ENCODE measurements around the gene ADCY2. TPM values are rescaled to one million over a fixed set of nuclear protein-coding genes. Genes with fewer than 3 reads are reported as not detected.

The ADCY2 gene
- total and polyA plus RNA-seq, 2 of the 13 experiments (the other 11 are each of a cell fraction or from before 2014, with no cell fraction given), result not detected

GRCh38 chr5:7805379-7805778 is 409.4 kb downstream of the ADCY2 start:
- Histone ChIP-seq H3K9ac (ENCODE audit: insufficient read depth, low read depth, low read length) (no peak overlapping the region), H2AFZ (ENCODE audit: low read length) (no peak overlapping the region), H3K4me3 (replicated peaks in 1 of 3; ENCODE audit: insufficient read depth in 1 of 3, low read depth in 2 of 3, low read length in 3 of 3) (no peak overlapping the region), H3K36me3 (replicated peaks in 1 of 2; ENCODE audit: control insufficient read depth in 1 of 2, insufficient read depth in 2 of 2, low read length in 2 of 2) (no peaks in the 10 kb centered on the region), H3K4me1 (ENCODE audit: insufficient read depth, low read length) (no peaks in the 10 kb centered on the region), H3K27ac (ENCODE audit: extremely low read length, insufficient read depth, low read length) (no peak overlapping the region), H3K79me2 (ENCODE audit: insufficient read depth, low read length) (no peaks in the 10 kb centered on the region), H3K4me2 (ENCODE audit: low read depth, low read length) (no peak overlapping the region), H3K9me3 (ENCODE audit: low read length) (no peaks in the 10 kb centered on the region), H3K27me3 (ENCODE audit: control insufficient read depth in 1 of 2, insufficient read depth in 2 of 2, low read length in 2 of 2) (peaks cover 0 to 8% of the 10 kb centered on the region in 2 experiments; a peak in 1 of 5 replicates), H4K20me1 (ENCODE audit: insufficient read depth, low read length) (no peaks in the 10 kb centered on the region)
- no TSS peak for BruUV-seq (replicated peaks)
- CTCF ChIA-PET (ENCODE audit: low intra/inter-chr PET ratio, low total read pairs), result no interaction called here
- TF ChIP-seq NFKB2 (CRISPR knock-in tag; IDR thresholded peaks at IDR 0.05; ENCODE audit: borderline replicate concordance) (no peak), SMC3 (IDR thresholded peaks at IDR 0.05; ENCODE audit: low read length) (peak; percentile 25; the same call in 1 of the 2 replicates), CTCF (CRISPR knock-in tag; IDR thresholded peaks at IDR 0.05) (peak; percentile 50)
- 2% methylated on average over 2 of the region's 2 CpGs for WGBS (ENCODE audit: low lambda C conversion rate)
- peak; percentile 76 for ATAC-seq
- intact Hi-C loops (cut with micrococcal nuclease; ENCODE audit: unreplicated experiment), result no loop called here
- POLR2A ChIA-PET, result no interaction called here
- in situ Hi-C loops (cut with HindIII; ENCODE audit: extremely low pct_ligation_motif_present, low pct_unique_long_range_greater_than_20kb), result no loop called here
- DNase-seq (ENCODE audit: low spot score), result peak; percentile 9
- no peak for FAIRE-seq

DNA sequence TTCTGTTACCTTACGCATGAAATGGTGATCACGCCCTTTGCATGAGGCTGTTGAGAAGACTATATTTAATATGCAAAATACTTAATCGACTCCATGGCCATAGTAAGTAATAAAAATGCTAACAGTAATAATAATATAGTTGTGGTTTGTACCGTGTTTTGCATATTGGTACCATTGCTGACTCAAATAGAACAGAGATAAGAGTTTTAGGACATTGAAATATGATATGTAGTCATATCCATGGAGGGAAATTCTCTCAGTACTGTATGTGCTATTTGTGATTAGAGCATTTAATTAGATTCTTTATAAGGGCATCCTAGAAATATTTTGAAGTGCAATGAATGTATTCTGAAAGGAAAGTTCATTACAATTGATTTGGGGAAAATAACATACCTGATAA is 413.1 kb downstream of the ADCY2 start:
- WGBS (ENCODE audit: low lambda C conversion rate), result 21% methylated on average over 4 of the region's 4 CpGs
- no peak overlapping the region for H3K27ac ChIP-seq (ENCODE audit: extremely low read length, insufficient read depth, low read length)
- BruUV-seq (replicated peaks), result no TSS peak
- FAIRE-seq, result no peak
- POLR2A ChIA-PET, result no interaction called here
- no peak overlapping the region for H2AFZ ChIP-seq (ENCODE audit: low read length)
- intact Hi-C loops (cut with micrococcal nuclease; ENCODE audit: unreplicated experiment) (no loop called here), in situ Hi-C loops (cut with HindIII; ENCODE audit: extremely low pct_ligation_motif_present, low pct_unique_long_range_greater_than_20kb) (no loop called here)
- H3K36me3 ChIP-seq (replicated peaks in 1 of 2; ENCODE audit: control insufficient read depth in 1 of 2, insufficient read depth in 2 of 2, low read length in 2 of 2), result no peaks in the 10 kb centered on the region
- no peak for ATAC-seq
- H3K4me1 ChIP-seq (ENCODE audit: insufficient read depth, low read length), result no peaks in the 10 kb centered on the region
- no peaks in the 10 kb centered on the region for H3K79me2 ChIP-seq (ENCODE audit: insufficient read depth, low read length)
- H3K9me3 ChIP-seq (ENCODE audit: low read length), result no peaks in the 10 kb centered on the region
- no peaks in the 10 kb centered on the region for H4K20me1 ChIP-seq (ENCODE audit: insufficient read depth, low read length)
- CTCF ChIA-PET (ENCODE audit: low intra/inter-chr PET ratio, low total read pairs), result no interaction called here
- H3K27me3 ChIP-seq (ENCODE audit: control insufficient read depth in 1 of 2, insufficient read depth in 2 of 2, low read length in 2 of 2), result peaks cover 0 to 3% of the 10 kb centered on the region in 2 experiments; a peak in 1 of 5 replicates
- no peak overlapping the region for H3K9ac ChIP-seq (ENCODE audit: insufficient read depth, low read depth, low read length)
- no peak for DNase-seq (ENCODE audit: low spot score)
- H3K4me3 ChIP-seq (replicated peaks in 1 of 3; ENCODE audit: insufficient read depth in 1 of 3, low read depth in 2 of 3, low read length in 3 of 3), result no peak overlapping the region
- no peak overlapping the region for H3K4me2 ChIP-seq (ENCODE audit: low read depth, low read length)
- no peak for TF ChIP-seq ZNF7 (CRISPR knock-in tag; IDR thresholded peaks at IDR 0.05)
- TF ChIP-seq NFYC (CRISPR knock-in tag; IDR thresholded peaks at IDR 0.05), result no peak
- no peak for TF ChIP-seq ARID2 (CRISPR knock-in tag; IDR thresholded peaks at IDR 0.05; ENCODE audit: borderline replicate concordance)
- no peak for TF ChIP-seq SATB2 (CRISPR knock-in tag; IDR thresholded peaks at IDR 0.05)
- TF ChIP-seq ETS1 (CRISPR knock-in tag; IDR thresholded peaks at IDR 0.05), result no peak
- TF ChIP-seq KDM3A (CRISPR knock-in tag; IDR thresholded peaks at IDR 0.05; ENCODE audit: low read depth), result no peak
